ENCODE results near the gene CDCA4.
A peak's percentile ranks its signal among the peaks of the same experiment; 100 is the strongest.

Gene CDCA4

GRCh38 chr14:104984056-104984894 is 36.6 kb downstream of the CDCA4 start:
- no peak for DNase-seq

GRCh38 chr14:104983231-104983721 is 37.6 kb downstream of the CDCA4 start:
- no peak for DNase-seq

- DNase-seq: no peak
Observed at GRCh38 chr14:104982548-104983230, 38.2 kb downstream of the CDCA4 start.

- DNase-seq: no peak
Observed at GRCh38 chr14:104981699-104982541, 39.0 kb downstream of the CDCA4 start.

GRCh38 chr14:104980611-104981531 is 40.0 kb downstream of the CDCA4 start:
- DNase-seq: no peak

- no peak for DNase-seq
Observed at GRCh38 chr14:104979758-104980610, 40.9 kb downstream of the CDCA4 start.

GRCh38 chr14:104978746-104979691 is 41.9 kb downstream of the CDCA4 start:
- DNase-seq: no peak

GRCh38 chr14:104977681-104978653 is 42.9 kb downstream of the CDCA4 start, which contains the start of gene AHNAK2:
Gene AHNAK2 (minus strand): TSS chr14:104978374. CDS start chr14:104978237, 137 bp downstream.
- peak; percentile 61 to 73 for DNase-seq

- no peak for DNase-seq
Observed at GRCh38 chr14:104977008-104977680, 43.7 kb downstream of the CDCA4 start.

- peak; percentile 91 to 92 for DNase-seq
Observed at GRCh38 chr14:104976198-104977007, 44.5 kb downstream of the CDCA4 start.

GRCh38 chr14:104975481-104976197 is 45.2 kb downstream of the CDCA4 start:
- DNase-seq: peak in 1 of 2 donors; percentile 35

GRCh38 chr14:104974665-104975390 is 46.1 kb downstream of the CDCA4 start:
- DNase-seq: no peak

GRCh38 chr14:104974146-104974541 is 46.7 kb downstream of the CDCA4 start:
- no peak for DNase-seq

GRCh38 chr14:104973385-104974145 is 47.3 kb downstream of the CDCA4 start:
- DNase-seq: no peak

GRCh38 chr14:104973135-104973384 is 47.8 kb downstream of the CDCA4 start:
- DNase-seq: no peak
